IPS DF 4.7 (cell line): ENCODE results near the gene CMBL.
A peak's percentile ranks its signal among the peaks of the same experiment; 100 is the strongest.
"Not testable (repeated sequence)": the region's sequence is repeated elsewhere in the genome, so short reads cannot be mapped to it uniquely, and the experiment has no call there.

Experiments
- DNase-seq: peaks from one replicate; pipeline ENCODE4 v3.0.0-alpha.2; 2013; ENCODE audit warnings: low spot score; ENCODE audit errors: extremely low read depth

Gene CMBL

GRCh38 chr5:10261065-10261464 lies 46.6 kb downstream of the CMBL start:
- DNase-seq: no peak

GRCh38 chr5:10259899-10260298 lies 47.8 kb downstream of the CMBL start:
- no peak for DNase-seq

- DNase-seq: no peak
These were observed 49.8 kb downstream of the CMBL start for GRCh38 chr5:10257870-10258269.

GRCh38 chr5:10254686-10255085 lies 53.0 kb downstream of the CMBL start:
- DNase-seq: no peak

GRCh38 chr5:10253390-10253789 lies 54.3 kb downstream of the CMBL start:
- DNase-seq: no peak

GRCh38 chr5:10251405-10251804 lies 56.3 kb downstream of the CMBL start:
- no peak for DNase-seq

- no peak for DNase-seq
These were observed 56.9 kb downstream of the CMBL start for GRCh38 chr5:10250806-10251276.

- peak; percentile 58 for DNase-seq
These were observed 57.5 kb downstream of the CMBL start, which contains the start of gene CCT5 for GRCh38 chr5:10249948-10250805. Gene CCT5 (plus strand): TSS chr5:10250280. CDS start chr5:10250341, 61 bp downstream.

GRCh38 chr5:10248378-10249260 lies 59.1 kb downstream of the CMBL start:
- DNase-seq: no peak

GRCh38 chr5:10247217-10247616 lies 60.5 kb downstream of the CMBL start:
- not testable (repeated sequence) for DNase-seq

- DNase-seq: no peak
These were observed 60.9 kb downstream of the CMBL start for GRCh38 chr5:10246761-10247160.

GRCh38 chr5:10244342-10244944 lies 63.3 kb downstream of the CMBL start:
- no peak for DNase-seq

GRCh38 chr5:10243660-10244240 lies 64.0 kb downstream of the CMBL start:
- no peak for DNase-seq

GRCh38 chr5:10235350-10235749 lies 72.4 kb downstream of the CMBL start:
- no peak for DNase-seq

- DNase-seq: no peak
These were observed 74.2 kb downstream of the CMBL start for GRCh38 chr5:10233505-10233904.

GRCh38 chr5:10233011-10233410 lies 74.7 kb downstream of the CMBL start:
- no peak for DNase-seq

GRCh38 chr5:10232386-10232785 lies 75.3 kb downstream of the CMBL start:
- no peak for DNase-seq

- DNase-seq: no peak
These were observed 78.2 kb downstream of the CMBL start for GRCh38 chr5:10229306-10230048.

GRCh38 chr5:10228288-10228687 lies 79.4 kb downstream of the CMBL start:
- no peak for DNase-seq
